Hepatic stellate cell (primary cell): Measurements from ENCODE around the gene MYH15.

ENCODE experiments used
- DNase-seq: peaks from one replicate; pipeline ENCODE4 v3.0.0; 2011; ENCODE audit warnings: low spot score

Gene MYH15

GRCh38 chr3:108334701-108335100, 175.7 kb downstream of the MYH15 start:
- no peak for DNase-seq

DNA sequence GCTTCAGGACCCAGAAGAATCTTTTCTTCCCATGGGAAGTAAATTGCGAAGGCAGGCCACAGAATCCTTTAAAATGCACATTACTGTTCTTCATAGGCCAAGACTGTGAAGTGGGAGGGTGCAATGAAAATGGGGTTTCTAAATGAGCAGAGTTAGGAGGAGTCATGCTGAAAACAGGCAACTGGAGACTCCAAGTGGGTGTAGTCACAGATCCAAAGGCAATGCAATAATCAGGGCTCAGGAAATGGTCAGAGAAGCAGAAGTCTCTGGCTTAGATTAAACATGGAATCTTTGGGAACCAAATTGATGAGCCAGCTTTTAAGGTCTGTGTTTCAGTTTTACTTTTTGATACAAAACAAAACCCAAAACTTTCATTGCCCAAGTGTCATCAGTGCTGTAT, 176.4 kb downstream of the MYH15 start:
- DNase-seq, result no peak

DNA sequence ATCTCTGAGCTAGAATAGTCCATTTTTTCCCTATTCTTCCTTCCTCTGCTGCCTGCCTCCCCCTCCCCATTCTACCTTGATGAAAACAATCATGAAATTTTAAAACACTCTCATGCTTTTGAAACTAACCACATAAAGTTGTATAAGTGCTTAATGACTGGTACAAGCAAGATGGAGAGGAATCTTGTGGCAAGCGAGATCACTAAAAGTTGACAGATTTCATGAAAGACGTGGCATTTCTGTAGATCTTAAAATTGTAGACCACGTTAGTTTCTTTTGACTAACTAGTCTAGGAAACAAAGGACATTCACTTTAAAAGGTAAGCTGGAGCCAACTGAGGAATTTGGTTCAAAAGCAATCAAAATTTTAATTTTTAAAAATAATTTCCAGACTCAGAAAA, 178.6 kb downstream of the MYH15 start:
- DNase-seq, result no peak
